ENCODE measurements around the gene UQCR10. TPM values are rescaled to one million over a fixed set of nuclear protein-coding genes. Genes with fewer than 3 reads are reported as not detected.

The UQCR10 gene
- 80.3 TPM for total RNA-seq
- long read RNA-seq, transcript UQCR10-201 (2 exons, 916 nt), result major isoform, 122 of 133 reads
- long read RNA-seq, transcript UQCR10-202 (2 exons, 584 nt), result minor isoform, 10 of 133 reads
- long read RNA-seq, partial matches to known transcripts, result 1 of 133 reads
- long read RNA-seq, other reads (novel, unspliced or antisense), result 0 of 133 reads

DNA sequence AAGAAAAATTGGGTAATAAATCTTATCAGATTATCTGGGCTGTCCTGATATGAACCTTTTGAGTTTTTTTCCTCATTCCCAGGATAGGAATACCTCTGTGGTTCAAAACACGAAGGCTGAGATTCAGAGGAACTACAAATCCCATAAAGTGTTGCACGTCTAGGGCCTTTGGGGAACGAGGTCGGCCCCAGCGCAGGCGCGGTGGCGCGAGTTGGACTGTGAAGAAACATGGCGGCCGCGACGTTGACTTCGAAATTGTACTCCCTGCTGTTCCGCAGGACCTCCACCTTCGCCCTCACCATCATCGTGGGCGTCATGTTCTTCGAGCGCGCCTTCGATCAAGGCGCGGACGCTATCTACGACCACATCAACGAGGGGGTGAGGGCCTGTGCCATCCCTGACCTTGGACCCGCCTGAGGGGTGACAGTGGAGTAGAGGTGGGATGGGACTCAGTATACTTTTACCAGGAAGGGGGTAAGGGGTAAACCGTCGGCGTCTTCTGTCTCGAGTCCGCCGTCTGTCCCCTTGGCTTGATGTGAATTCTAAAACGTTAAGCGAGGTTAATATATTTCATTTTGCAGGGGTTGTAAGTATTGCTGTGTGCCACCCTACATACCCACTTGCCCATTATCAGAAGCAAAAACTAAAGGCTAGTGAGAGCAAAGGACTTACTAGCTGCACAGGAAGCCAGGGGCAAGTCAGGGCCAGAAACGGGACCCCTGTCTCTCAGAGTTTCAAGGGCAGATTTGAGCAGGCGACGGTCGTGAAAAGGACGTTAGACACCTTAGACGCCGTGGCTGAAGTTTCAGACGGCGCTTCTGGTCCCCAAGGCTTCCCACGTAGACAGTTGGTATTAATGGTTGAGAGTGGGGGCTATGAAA is at the start of gene UQCR10:
TSS of gene UQCR10 (plus strand) at position 199 of the 881 bp plus-strand sequence. CDS start at position 229, 30 bp downstream.
- H3K27me3 ChIP-seq (ENCODE audit: low read depth), result no peaks in the 10 kb centered on the region
- DNase-seq (peak; percentile 98), ATAC-seq (peak; percentile 91 to 93)
- no peaks in the 10 kb centered on the region for H3K9me3 ChIP-seq
- peaks cover 39% of the 10 kb centered on the region for H3K4me1 ChIP-seq
- H3K4me3 ChIP-seq, result peak within 1 kb of the TSS; percentile 98
- TF ChIP-seq, protein P1, sequence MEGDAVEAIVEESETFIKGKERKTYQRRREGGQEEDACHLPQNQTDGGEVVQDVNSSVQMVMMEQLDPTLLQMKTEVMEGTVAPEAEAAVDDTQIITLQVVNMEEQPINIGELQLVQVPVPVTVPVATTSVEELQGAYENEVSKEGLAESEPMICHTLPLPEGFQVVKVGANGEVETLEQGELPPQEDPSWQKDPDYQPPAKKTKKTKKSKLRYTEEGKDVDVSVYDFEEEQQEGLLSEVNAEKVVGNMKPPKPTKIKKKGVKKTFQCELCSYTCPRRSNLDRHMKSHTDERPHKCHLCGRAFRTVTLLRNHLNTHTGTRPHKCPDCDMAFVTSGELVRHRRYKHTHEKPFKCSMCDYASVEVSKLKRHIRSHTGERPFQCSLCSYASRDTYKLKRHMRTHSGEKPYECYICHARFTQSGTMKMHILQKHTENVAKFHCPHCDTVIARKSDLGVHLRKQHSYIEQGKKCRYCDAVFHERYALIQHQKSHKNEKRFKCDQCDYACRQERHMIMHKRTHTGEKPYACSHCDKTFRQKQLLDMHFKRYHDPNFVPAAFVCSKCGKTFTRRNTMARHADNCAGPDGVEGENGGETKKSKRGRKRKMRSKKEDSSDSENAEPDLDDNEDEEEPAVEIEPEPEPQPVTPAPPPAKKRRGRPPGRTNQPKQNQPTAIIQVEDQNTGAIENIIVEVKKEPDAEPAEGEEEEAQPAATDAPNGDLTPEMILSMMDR (IDR thresholded peaks at IDR 0.05), result no peak
- intact Hi-C loops (cut with DNase I), result no loop called here
- H3K36me3 ChIP-seq, result peaks cover 30% of the 10 kb centered on the region
- H3K27ac ChIP-seq, result peak within 1 kb of the TSS; percentile 86

DNA sequence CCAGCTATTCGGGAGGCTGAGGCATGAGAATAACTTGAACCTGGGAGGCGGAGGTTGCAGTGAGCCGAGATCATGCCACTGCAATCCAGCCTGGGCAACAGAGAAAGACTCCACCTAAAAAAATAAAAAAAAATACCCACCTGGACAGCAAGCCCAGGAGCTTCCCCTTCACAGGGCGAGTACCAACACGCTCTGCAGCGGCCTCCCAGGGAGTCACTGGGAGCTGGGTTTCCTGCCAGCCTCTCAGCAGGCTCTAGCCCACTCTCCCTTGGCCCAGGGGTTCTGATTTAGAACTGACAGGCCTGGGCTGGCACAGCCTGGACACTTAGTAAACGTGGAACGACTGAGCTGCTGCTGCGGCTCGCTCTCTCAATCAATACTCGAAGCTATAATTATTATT is 49.4 kb upstream of the UQCR10 start:
- H3K27me3 ChIP-seq (ENCODE audit: low read depth), result peaks cover 68% of the 10 kb centered on the region
- H3K4me1 ChIP-seq, result peaks cover 3% of the 10 kb centered on the region
- H3K4me3 ChIP-seq, result no peak overlapping the region
- no peak overlapping the region for H3K27ac ChIP-seq
- DNase-seq (no peak), ATAC-seq (no peak)
- TF ChIP-seq, protein P1 (IDR thresholded peaks at IDR 0.05), result no peak
- intact Hi-C loops (cut with DNase I), result no loop called here
- no peaks in the 10 kb centered on the region for H3K9me3 ChIP-seq
- no peaks in the 10 kb centered on the region for H3K36me3 ChIP-seq

DNA sequence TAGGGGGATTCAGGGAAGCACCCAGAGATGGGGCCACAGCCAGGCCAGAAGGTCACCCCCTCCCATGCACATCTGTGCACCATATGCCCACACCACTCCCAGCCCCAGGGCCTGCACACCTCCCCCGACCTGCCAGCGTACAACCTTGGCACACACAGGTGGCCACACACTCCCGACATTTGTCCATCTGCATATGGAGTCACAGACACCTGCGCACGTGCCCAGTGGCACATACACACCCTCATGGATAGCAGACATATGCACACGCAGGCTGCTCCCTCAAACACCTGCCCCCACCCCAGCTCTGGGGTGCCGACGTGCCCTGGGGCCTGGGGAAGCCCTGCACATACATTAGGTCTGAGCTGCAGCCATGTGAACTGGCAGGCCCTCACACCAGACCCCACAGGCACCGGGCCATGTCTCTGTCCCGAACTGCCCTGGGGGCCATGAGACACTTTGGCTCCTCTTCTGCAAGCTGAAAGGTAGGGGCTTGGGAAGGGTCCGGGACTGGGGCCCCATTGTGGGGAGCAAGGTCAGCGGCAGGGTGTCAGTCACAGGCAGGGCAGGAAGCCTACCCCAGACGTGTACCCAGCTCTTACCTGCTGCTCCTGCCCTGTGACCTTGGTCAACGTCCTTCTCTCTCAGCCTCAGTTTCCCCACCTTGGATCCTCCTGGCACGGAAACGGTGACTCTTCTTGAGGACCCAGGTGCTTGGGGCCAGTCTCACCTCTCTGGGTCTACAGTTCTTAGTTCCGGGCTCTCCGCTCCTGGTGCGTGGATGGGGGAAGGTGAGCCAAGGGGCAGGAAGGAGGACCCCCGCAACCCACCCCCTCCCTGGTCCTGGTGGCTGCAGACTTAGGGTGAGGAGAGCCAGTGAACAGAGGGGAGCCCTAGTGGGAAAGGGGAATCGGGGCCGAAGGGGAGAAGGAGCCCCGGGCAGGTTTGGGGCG is 47.9 kb upstream of the UQCR10 start:
- peaks cover 67% of the 10 kb centered on the region for H3K27me3 ChIP-seq (ENCODE audit: low read depth)
- DNase-seq (no peak), ATAC-seq (no peak)
- TF ChIP-seq, protein P1 (IDR thresholded peaks at IDR 0.05), result no peak
- H3K36me3 ChIP-seq, result no peaks in the 10 kb centered on the region
- H3K27ac ChIP-seq, result no peak overlapping the region
- no peaks in the 10 kb centered on the region for H3K9me3 ChIP-seq
- H3K4me1 ChIP-seq, result peaks cover 3% of the 10 kb centered on the region
- intact Hi-C loops (cut with DNase I), result no loop called here
- no peak overlapping the region for H3K4me3 ChIP-seq

DNA sequence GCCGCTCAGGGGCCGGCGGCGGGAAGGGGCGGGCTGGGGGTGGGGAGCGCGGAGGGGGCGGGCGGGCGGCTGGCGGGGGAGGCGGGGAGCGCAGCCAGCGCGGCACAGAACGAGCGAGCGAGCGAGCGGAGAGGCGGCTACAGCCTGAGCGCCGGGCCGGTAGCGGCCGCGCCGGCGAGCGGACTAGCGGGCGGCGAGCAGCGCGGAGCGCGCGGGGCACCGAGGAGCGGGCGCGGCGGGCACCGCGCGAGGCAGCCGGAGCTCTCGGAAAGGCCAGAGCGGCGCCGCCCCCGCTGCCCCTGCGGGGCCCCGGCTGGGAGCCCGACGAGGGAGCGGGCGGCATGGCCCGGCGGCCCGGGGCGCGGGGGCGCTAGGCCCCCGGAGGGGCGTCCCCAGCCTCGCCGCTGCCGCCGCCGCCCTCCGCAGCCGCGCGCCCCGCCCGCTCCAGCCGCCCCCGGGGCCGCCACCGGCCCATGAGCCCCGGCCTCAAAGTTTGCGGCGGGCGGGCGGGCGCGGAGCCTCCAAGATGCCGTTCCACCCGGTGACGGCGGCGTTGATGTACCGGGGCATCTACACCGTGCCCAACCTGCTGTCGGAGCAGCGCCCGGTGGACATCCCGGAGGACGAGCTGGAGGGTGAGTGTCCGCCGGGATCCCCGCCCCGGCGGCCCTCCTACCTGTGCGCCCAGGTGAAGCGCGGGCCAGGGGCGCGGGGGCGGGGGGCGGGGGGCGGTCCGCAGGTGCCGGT is 47.1 kb upstream of the UQCR10 start, which contains the start of gene CABP7:
TSS of gene CABP7 (plus strand) at position 105 of the 747 bp plus-strand sequence. CDS start at position 527, 422 bp downstream.
- no peak for ATAC-seq
- no peak for DNase-seq
- Histone ChIP-seq H3K36me3 (no peaks in the 10 kb centered on the region), H3K27me3 (ENCODE audit: low read depth) (peaks cover 65% of the 10 kb centered on the region), H3K4me3 (peak within 1 kb of the TSS; percentile 11), H3K4me1 (peaks cover 3% of the 10 kb centered on the region), H3K9me3 (no peaks in the 10 kb centered on the region), H3K27ac (no peak within 1 kb of the TSS)
- TF ChIP-seq, protein P1 (IDR thresholded peaks at IDR 0.05), result no peak
- intact Hi-C loops (cut with DNase I), result no loop called here

Data from lower lobe of right lung (tissue), 2 donors.